ENCODE measurements around the gene TMEM62.

- no peak for TF ChIP-seq POLR2A (IDR thresholded peaks at IDR 0.05)
- no peak for TF ChIP-seq CTCF (IDR thresholded peaks at IDR 0.05)
- no peak for TF ChIP-seq POLR2AphosphoS5 (IDR thresholded peaks at IDR 0.05)
These were observed 61.4 kb downstream of the TMEM62 start for GRCh38 chr15:43194795-43195194.
